Measurements from ENCODE around the gene TMEM59. TPM values are rescaled to one million over a fixed set of nuclear protein-coding genes. Genes with fewer than 3 reads are reported as not detected.

TMEM59 gene
- total and polyA plus RNA-seq, 8 donors = 235 to 468 (median 327) TPM

DNA sequence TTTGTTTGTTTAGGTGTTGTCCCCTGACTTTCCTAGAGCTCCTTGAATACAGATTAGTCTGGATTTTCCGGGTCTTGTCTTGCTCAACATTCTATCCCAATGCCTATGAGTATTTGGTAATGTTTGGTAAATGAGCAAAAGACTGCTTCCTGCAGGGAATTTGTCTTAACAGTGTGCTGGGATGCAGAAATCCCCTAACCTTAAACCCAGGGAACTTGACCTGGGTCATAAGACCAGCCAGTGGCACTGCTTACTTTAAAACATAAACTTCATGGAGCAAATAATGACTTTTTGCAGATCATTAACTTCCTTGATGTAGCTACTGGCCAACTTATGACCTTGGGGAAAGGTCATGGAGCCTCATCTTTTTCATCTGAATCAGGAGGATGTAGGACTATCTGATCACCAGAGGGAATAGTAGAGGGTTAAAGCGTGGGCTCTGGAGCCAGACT lies 27.6 kb upstream of the TMEM59 start:
- TF ChIP-seq, protein P1, sequence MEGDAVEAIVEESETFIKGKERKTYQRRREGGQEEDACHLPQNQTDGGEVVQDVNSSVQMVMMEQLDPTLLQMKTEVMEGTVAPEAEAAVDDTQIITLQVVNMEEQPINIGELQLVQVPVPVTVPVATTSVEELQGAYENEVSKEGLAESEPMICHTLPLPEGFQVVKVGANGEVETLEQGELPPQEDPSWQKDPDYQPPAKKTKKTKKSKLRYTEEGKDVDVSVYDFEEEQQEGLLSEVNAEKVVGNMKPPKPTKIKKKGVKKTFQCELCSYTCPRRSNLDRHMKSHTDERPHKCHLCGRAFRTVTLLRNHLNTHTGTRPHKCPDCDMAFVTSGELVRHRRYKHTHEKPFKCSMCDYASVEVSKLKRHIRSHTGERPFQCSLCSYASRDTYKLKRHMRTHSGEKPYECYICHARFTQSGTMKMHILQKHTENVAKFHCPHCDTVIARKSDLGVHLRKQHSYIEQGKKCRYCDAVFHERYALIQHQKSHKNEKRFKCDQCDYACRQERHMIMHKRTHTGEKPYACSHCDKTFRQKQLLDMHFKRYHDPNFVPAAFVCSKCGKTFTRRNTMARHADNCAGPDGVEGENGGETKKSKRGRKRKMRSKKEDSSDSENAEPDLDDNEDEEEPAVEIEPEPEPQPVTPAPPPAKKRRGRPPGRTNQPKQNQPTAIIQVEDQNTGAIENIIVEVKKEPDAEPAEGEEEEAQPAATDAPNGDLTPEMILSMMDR (IDR thresholded peaks at IDR 0.05) = no peak
- Histone ChIP-seq H3K27ac (no peak overlapping the region), H3K4me3 (no peak overlapping the region), H3K9me3 (no peaks in the 10 kb centered on the region), H3K36me3 (no peaks in the 10 kb centered on the region), H3K4me1 (no peaks in the 10 kb centered on the region), H3K27me3 (no peaks in the 10 kb centered on the region)
- intact Hi-C loops (cut with DNase I) = no loop called here
- DNase-seq (no peak), ATAC-seq (no peak)

DNA sequence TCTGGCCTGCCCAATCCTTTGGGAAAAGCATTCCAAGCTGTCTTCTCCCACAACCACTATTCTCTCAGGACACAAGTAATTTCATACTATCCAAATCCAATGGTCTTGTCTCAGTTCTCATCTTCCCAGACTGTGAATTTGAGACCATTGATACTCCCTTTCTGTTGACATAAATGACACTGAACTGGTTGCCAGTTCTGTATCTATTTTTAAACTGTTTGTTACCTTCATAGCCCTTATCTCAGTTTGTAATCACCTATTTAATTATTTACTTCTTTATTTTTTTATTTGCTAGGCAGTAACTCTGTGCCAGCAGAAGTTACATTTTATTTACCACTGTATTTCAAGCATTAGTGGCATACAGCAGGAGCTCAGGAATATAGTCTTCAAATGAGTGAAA lies 24.4 kb upstream of the TMEM59 start:
- TF ChIP-seq, protein P1 (IDR thresholded peaks at IDR 0.05) = no peak
- intact Hi-C loops (cut with DNase I) = no loop called here
- ATAC-seq = no peak

DNA sequence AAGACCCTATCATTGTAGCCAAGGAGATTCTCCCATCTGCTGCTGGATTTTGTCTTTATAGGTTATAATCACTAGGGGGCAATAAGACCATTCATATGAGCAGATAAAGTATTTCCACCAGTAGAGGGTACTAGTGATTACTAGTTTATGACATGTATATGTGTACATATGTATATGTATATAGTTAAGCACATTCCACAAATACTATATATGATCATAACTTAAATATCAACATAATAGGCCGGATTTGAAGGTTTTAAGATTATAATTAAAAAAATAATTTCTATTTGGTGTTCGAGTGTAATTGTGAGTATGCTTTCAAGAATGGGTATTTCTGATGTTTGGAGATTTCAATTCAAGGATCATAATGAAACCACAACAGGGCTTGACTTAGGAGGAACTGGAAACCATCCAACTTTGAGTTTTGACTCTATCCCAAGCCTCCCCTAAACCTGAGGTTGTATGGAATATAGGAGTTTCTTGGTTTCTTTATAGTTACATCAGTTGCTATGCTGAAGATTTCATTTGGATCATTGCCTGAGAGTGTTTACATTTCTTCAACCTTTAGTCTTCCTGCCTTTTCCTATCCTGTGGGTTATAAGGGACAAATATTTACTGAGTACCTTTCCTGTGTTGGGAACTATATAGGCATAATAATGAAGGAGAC lies 17.3 kb upstream of the TMEM59 start:
- TF ChIP-seq, protein P1 (IDR thresholded peaks at IDR 0.05) = peak; percentile 46 to 74
- intact Hi-C loops (cut with DNase I) = no loop called here
- Histone ChIP-seq H3K36me3 (peaks cover 0 to 15% of the 10 kb centered on the region in 2 donors), H3K4me3 (no peak overlapping the region), H3K27me3 (no peaks in the 10 kb centered on the region), H3K9me3 (no peaks in the 10 kb centered on the region), H3K27ac (no peak overlapping the region), H3K4me1 (peaks cover 0 to 9% of the 10 kb centered on the region in 2 donors)
- DNase-seq (peak in 2 of 4 donors; percentile 33 to 64), ATAC-seq (peak; percentile 96)

More for the DNA sequence above, 24.4 kb upstream of the TMEM59 start:
- no peak overlapping the region for H3K4me3 ChIP-seq
- H3K4me1 ChIP-seq = no peaks in the 10 kb centered on the region
- H3K9me3 ChIP-seq = no peaks in the 10 kb centered on the region
- DNase-seq = no peak
- no peak overlapping the region for H3K27ac ChIP-seq
- peaks cover 0 to 3% of the 10 kb centered on the region in 2 donors for H3K36me3 ChIP-seq
- H3K27me3 ChIP-seq = no peaks in the 10 kb centered on the region

DNA sequence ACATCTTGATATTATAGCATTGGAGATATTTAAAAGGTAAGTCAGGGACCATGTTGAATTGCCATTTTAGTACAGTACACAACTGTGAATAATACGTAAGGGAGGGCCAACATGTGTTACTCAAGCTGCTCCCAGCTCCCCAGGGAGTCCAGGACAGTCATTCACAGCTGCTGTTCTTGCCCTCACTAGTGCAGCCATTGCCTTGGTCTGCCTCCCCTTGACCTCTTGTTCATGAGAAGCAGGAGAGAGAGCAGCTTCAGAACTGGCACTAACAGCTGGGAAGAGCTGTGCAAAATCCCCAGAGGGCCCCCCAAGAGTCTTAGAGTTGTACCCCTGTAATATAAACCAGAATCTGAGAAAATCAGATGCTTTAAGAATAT lies 16.8 kb upstream of the TMEM59 start:
- Histone ChIP-seq H3K9me3 (no peaks in the 10 kb centered on the region), H3K36me3 (peaks cover 0 to 15% of the 10 kb centered on the region in 2 donors), H3K27ac (no peak overlapping the region), H3K27me3 (no peaks in the 10 kb centered on the region), H3K4me1 (peaks cover 0 to 9% of the 10 kb centered on the region in 2 donors), H3K4me3 (no peak overlapping the region)
- DNase-seq (peak in 1 of 4 donors; percentile 1), ATAC-seq (peak; percentile 17)
- TF ChIP-seq, protein P1 (IDR thresholded peaks at IDR 0.05) = no peak
- intact Hi-C loops (cut with DNase I) = loop anchor here in 1 of 2 donors (5.0 kb wide), 1 partner anchor 423 kb away; no protein-coding TSS in a partner anchor

DNA sequence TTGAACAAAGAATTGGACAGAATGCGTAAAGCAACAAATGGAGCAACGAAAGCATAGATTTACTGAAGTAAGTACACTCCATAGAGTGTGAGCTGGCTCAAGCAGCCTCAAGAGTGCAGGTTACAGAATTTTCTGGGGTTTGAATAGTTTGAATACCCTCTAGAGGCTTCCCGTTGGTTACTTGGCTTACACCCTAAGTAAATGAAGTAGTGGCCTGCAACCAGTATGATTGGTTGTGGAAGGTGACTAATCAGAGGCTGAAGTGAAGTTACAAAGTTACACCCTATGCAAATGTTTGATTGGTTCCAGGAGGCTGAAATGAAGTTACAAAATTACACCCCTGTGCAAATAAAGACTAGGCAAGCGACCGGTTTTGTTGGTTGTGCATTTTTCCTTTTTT lies 11.3 kb upstream of the TMEM59 start:
- H3K9me3 ChIP-seq = no peaks in the 10 kb centered on the region
- intact Hi-C loops (cut with DNase I) = no loop called here

More for the DNA sequence above, 11.3 kb upstream of the TMEM59 start:
- DNase-seq (no peak), ATAC-seq (no peak)
- Histone ChIP-seq H3K4me3 (no peak overlapping the region), H3K27me3 (no peaks in the 10 kb centered on the region), H3K4me1 (no peaks in the 10 kb centered on the region), H3K36me3 (no peaks in the 10 kb centered on the region), H3K27ac (no peak overlapping the region)
- TF ChIP-seq, protein P1 (IDR thresholded peaks at IDR 0.05) = no peak

Measured in left lung (tissue), 10 donors.